ENCODE data around the gene PSMC3. TPM values are rescaled to one million over a fixed set of nuclear protein-coding genes. Genes with fewer than 3 reads are reported as not detected.

The PSMC3 gene
- total and polyA plus RNA-seq, 9 of the 15 experiments (the other 6 are each of a cell fraction or from before 2014, with no cell fraction given): 44.3 to 324 (median 240) TPM

DNA sequence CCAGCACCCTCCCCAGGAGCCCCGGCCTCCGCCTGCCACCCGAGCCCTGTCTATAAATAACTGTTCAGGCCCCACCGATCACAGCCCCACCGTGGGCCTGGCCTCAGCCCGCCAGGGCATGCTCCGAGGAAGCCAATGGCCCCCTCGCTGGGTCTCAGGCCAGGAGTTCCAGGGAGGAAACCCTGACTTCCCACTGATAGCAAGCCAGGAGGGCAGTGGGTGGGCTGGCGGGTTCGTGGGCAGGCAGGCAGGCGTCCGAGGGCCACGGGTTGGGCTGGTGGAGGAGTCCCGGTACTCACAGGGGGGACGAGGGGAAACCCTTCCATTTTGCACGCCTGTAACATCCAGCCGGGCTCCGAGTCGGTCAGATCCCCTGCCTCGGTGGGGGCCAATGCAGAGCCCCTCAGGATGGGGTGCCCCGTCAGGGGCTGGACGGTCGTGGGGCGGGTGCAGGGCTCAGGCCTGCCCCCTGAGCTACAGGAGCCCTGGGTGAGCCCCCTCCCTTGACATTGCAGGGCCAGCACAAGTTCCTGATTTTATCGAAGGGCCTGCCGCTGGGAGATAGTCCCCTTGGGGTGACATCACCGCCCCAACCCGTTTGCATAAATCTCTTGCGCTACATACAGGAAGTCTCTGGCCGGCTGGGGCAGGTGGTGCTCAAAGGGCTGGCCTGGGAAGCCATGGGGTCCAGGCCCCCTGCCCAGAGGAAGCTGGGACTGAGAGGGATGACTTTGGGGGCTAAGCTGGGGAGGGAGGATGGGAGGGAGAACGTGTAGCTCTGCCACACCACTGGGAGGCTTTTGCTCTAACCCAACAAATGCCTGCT, 48.0 kb downstream of the PSMC3 start, which contains the start of gene SPI1 (continued):
- TF ChIP-seq, protein P1, sequence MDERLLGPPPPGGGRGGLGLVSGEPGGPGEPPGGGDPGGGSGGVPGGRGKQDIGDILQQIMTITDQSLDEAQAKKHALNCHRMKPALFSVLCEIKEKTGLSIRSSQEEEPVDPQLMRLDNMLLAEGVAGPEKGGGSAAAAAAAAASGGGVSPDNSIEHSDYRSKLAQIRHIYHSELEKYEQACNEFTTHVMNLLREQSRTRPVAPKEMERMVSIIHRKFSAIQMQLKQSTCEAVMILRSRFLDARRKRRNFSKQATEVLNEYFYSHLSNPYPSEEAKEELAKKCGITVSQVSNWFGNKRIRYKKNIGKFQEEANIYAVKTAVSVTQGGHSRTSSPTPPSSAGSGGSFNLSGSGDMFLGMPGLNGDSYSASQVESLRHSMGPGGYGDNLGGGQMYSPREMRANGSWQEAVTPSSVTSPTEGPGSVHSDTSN (CRISPR knock-in tag; IDR thresholded peaks at IDR 0.05; ENCODE audit: low read depth): no peak
- TF ChIP-seq, protein P1 (tag; conservative IDR thresholded peaks at IDR 0.05; ENCODE audit: low read depth): peak; percentile 78
- TF ChIP-seq SMARCE1 (IDR thresholded peaks at IDR 0.05) (peak; percentile 96), ZC3H8 (IDR thresholded peaks at IDR 0.05) (0 out of 2 replicates have a peak, but pooled peaks have one; percentile 57), ZNF766 (CRISPR knock-in tag; conservative IDR thresholded peaks at IDR 0.05) (peak; percentile 67; the same call in 1 of the 2 replicates), ETS2 (tag; IDR thresholded peaks at IDR 0.05; ENCODE audit: borderline replicate concordance, poor library complexity, severe bottlenecking) (peak; percentile 12), NFATC3 (IDR thresholded peaks at IDR 0.05) (no peak), ZNF146 (CRISPR knock-in tag; IDR thresholded peaks at IDR 0.05; ENCODE audit: unreplicated experiment) (no peak), ZNF586 (CRISPR knock-in tag; conservative IDR thresholded peaks at IDR 0.05) (no peak)
- TF ChIP-seq, protein P2, sequence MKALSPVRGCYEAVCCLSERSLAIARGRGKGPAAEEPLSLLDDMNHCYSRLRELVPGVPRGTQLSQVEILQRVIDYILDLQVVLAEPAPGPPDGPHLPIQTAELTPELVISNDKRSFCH (CRISPR knock-in tag; IDR thresholded peaks at IDR 0.05): no peak
- TF ChIP-seq, protein P2 (tag; IDR thresholded peaks at IDR 0.05): peak; percentile 81
- TF ChIP-seq, protein P3, sequence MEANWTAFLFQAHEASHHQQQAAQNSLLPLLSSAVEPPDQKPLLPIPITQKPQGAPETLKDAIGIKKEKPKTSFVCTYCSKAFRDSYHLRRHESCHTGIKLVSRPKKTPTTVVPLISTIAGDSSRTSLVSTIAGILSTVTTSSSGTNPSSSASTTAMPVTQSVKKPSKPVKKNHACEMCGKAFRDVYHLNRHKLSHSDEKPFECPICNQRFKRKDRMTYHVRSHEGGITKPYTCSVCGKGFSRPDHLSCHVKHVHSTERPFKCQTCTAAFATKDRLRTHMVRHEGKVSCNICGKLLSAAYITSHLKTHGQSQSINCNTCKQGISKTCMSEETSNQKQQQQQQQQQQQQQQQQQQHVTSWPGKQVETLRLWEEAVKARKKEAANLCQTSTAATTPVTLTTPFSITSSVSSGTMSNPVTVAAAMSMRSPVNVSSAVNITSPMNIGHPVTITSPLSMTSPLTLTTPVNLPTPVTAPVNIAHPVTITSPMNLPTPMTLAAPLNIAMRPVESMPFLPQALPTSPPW (CRISPR knock-in tag; IDR thresholded peaks at IDR 0.05): peak; percentile 96
- TF ChIP-seq, protein P4, sequence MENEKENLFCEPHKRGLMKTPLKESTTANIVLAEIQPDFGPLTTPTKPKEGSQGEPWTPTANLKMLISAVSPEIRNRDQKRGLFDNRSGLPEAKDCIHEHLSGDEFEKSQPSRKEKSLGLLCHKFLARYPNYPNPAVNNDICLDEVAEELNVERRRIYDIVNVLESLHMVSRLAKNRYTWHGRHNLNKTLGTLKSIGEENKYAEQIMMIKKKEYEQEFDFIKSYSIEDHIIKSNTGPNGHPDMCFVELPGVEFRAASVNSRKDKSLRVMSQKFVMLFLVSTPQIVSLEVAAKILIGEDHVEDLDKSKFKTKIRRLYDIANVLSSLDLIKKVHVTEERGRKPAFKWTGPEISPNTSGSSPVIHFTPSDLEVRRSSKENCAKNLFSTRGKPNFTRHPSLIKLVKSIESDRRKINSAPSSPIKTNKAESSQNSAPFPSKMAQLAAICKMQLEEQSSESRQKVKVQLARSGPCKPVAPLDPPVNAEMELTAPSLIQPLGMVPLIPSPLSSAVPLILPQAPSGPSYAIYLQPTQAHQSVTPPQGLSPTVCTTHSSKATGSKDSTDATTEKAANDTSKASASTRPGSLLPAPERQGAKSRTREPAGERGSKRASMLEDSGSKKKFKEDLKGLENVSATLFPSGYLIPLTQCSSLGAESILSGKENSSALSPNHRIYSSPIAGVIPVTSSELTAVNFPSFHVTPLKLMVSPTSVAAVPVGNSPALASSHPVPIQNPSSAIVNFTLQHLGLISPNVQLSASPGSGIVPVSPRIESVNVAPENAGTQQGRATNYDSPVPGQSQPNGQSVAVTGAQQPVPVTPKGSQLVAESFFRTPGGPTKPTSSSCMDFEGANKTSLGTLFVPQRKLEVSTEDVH (IDR thresholded peaks at IDR 0.05; ENCODE audit: low read depth, partially characterized antibody): peak; percentile 26
- TF ChIP-seq, protein P5, sequence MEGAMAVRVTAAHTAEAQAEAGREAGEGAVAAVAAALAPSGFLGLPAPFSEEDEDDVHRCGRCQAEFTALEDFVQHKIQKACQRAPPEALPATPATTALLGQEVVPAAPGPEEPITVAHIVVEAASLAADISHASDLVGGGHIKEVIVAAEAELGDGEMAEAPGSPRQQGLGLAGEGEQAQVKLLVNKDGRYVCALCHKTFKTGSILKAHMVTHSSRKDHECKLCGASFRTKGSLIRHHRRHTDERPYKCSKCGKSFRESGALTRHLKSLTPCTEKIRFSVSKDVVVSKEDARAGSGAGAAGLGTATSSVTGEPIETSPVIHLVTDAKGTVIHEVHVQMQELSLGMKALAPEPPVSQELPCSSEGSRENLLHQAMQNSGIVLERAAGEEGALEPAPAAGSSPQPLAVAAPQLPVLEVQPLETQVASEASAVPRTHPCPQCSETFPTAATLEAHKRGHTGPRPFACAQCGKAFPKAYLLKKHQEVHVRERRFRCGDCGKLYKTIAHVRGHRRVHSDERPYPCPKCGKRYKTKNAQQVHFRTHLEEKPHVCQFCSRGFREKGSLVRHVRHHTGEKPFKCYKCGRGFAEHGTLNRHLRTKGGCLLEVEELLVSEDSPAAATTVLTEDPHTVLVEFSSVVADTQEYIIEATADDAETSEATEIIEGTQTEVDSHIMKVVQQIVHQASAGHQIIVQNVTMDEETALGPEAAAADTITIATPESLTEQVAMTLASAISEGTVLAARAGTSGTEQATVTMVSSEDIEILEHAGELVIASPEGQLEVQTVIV (CRISPR knock-in tag; IDR thresholded peaks at IDR 0.05; ENCODE audit: borderline replicate concordance): no peak
- TF ChIP-seq, protein P6, sequence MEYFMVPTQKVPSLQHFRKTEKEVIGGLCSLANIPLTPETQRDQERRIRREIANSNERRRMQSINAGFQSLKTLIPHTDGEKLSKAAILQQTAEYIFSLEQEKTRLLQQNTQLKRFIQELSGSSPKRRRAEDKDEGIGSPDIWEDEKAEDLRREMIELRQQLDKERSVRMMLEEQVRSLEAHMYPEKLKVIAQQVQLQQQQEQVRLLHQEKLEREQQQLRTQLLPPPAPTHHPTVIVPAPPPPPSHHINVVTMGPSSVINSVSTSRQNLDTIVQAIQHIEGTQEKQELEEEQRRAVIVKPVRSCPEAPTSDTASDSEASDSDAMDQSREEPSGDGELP (CRISPR knock-in tag; IDR thresholded peaks at IDR 0.05; ENCODE audit: borderline replicate concordance): peak; percentile 83
